Activated gamma-delta T cell treated with Interleukin-2 at 50 U/mL for 16 hours (primary cell): ENCODE measurements around the gene TRIM64C.
"Not testable (repeated sequence)": the region's sequence is repeated elsewhere in the genome, so short reads cannot be mapped to it uniquely, and the experiment has no call there.

ENCODE experiments used
- DNase-seq: peaks from one replicate; pipeline ENCODE4 v3.0.0-alpha.2; 2020

Gene TRIM64C, protein sequence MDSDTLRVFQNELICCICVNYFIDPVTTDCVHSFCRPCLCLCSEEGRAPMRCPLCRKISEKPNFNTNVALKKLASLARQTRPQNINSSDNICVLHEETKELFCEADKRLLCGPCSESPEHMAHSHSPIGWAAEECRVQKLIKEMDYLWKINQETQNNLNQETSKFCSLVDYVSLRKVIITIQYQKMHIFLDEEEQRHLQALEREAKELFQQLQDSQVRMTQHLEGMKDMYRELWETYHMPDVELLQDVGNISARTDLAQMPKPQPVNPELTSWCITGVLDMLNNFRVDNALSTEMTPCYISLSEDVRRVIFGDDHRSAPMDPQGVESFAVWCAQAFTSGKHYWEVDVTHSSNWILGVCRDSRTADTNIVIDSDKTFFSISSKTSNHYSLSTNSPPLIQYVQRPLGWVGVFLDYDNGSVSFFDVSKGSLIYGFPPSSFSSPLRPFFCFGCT

DNA sequence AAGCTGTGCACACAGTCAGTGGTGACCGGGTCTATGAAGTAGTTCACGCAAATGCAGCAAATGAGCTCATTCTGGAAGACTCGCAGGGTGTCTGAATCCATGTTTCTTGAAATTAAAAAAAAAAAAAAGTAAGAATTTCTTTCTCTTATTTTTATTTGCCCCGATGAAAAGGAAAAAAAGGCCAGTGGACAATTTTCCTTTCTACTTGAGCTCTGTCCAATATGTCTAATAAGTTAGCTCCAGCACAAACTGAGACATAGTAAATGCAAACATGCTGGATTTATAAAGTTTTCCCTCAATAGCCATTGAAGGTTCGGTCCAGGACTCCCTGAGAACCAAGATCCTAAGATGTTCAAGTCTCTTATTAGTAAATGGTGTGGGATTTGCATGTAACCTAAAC is at the start of gene TRIM64C:
Gene TRIM64C (minus strand): TSS at position 101 of the 400 bp plus-strand sequence. CDS start 0 bp downstream, at position 101.
- not testable (repeated sequence) for DNase-seq

- DNase-seq, result not testable (repeated sequence)
These were observed 43.4 kb upstream of the TRIM64C start for GRCh38 chr11:49102356-49102755.

DNA sequence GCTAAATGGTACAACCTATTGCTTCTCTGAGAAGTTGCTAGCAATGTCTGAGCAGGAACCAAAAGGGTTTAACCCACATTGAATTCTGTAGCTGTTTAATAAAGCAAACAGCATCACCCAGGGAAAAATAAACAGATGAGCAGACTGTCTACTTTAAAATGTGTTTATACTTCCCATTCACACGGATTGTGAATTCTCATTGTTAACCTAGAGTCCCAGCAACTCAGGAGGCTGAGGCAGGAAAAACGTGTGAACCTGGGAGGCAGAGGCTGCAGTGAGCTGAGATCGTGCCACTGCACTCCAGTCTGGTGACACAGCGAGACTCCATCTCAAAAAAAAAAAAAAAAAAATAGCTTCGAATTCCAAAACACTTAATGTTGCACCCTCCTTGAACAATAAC is 11.0 kb upstream of the TRIM64C start:
- DNase-seq, result not testable (repeated sequence)

GRCh38 chr11:49049821-49050220 is 9.1 kb downstream of the TRIM64C start:
- not testable (repeated sequence) for DNase-seq

GRCh38 chr11:49048229-49048628 is 10.7 kb downstream of the TRIM64C start:
- not testable (repeated sequence) for DNase-seq

DNA sequence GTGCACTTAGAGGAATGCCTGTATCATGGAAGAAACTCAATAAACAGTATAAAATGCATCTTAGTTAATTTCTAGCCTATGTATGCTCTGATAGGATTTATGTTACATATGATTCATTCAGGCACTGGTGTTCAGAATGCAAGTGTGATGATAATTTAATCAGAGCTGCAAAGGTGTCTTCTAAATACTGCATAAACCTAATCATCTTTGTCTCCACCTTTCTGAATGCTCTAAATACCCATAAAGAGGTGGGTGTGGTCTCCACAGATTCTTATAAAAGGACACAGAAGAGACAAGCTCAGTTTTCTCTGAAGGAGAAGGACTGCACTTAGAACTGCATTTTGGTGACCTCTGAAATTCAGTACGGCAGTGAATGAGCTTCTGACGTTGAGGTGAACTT is 30.4 kb downstream of the TRIM64C start, which contains the start of gene TRIM49B:
Gene TRIM49B (plus strand): TSS at position 301 of the 400 bp plus-strand sequence. CDS start 2,777 bp downstream, outside the sequence.
- DNase-seq, result not testable (repeated sequence)
